ENCODE measurements around the gene ZCWPW2. TPM values are rescaled to one million over a fixed set of nuclear protein-coding genes. Genes with fewer than 3 reads are reported as not detected.

Gene ZCWPW2
- total RNA-seq, 1 donor from 2014 or later, result 0.30 TPM

DNA sequence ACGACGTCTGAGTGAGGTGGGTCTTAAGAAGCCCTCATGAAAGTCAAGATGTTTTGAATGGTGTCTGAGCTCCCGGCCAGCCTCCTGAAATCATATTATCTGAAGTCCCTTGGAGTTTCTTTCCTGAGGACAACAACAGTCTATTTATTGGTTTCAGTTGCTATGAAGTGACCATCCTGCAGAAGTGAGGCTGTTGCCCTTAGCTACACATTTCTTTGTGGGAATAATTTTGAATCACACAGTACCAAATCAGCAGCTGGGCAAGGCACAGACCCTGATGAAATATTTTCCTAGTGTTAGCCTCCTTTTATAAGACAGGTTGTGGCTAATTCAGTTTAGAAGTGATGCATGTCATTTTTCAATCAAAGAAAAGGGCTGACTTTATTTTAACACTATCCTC, 220.8 kb downstream of the ZCWPW2 start:
- no peak for ATAC-seq

DNA sequence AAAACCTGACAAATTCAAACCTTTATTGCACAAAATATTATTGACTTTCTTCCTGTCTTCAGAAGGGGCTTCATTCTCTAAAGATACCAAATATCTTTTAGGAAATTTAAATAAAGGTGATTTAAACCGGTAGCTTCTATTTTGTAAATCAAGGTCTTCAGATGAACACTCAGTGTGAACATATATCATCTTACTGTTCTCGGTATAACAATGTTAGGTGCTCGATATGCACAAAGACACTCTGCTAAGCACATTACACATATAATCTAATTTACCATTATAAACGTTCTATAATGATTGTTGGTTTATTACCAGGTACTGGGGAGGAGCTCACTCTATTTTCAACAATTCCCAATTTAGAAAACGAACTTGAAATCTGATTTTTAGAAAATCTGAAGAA, 225.5 kb downstream of the ZCWPW2 start:
- no peak for ATAC-seq
- DNase-seq (ENCODE audit: low spot score), result no peak

More for the DNA sequence above, 220.8 kb downstream of the ZCWPW2 start:
- no peak for DNase-seq (ENCODE audit: low spot score)

DNA sequence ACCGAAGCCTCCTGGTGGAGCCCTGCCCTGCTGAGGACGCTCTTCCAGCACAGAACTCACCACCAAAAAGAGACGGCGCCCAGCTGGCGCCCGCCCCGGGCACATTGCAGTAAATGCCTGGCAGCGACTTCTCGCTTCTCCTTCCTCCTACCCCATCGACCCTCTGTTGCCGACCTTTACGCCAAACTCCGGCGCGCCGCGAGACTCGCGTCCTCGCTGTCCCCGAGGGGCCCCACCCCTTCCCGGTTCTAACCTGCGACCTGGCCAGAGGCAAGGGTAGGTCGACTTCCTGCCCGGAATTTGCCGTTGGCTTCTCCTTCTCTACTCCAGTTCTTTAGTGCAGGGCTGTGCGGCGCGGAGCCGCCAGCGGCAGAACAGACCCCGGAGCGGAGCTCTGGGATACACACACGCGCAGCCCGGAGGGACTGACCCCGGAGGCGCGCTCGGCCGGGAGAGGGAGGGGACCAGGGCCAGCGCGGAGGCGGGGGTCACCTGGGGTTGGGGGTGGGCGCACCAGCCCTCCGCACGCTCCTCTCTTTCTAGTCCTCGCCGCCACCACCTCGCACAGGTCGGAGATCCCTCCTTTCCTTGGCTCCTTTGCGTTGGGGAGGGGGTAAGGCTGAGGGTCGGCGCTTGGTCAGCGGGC, 226.7 kb downstream of the ZCWPW2 start:
- DNase-seq (ENCODE audit: low spot score) (peak; percentile 42), ATAC-seq (peak; percentile 66)

Other genes starting within 250 kb of the ZCWPW2 start
- gene CMC1, start 107.1 kb upstream of the ZCWPW2 start, total RNA-seq, result 12.4 TPM
- gene AZI2, start 103 bp downstream of the ZCWPW2 start, total RNA-seq, result 30.3 TPM